ENCODE results near the gene OR5AU1. TPM values are rescaled to one million over a fixed set of nuclear protein-coding genes. Genes with fewer than 3 reads are reported as not detected.

OR5AU1 gene
- total RNA-seq (2021; fragmentation: NEBNext Ultra II Directional; extraction: Animal tissue kit (Norgen Biotek cat#: 25700)) = not detected
- long read RNA-seq = 0 reads

GRCh38 chr14:21155963-21156362, at the start of gene OR5AU1:
Gene OR5AU1 (minus strand): TSS chr14:21156063. CDS start chr14:21155872, 191 bp downstream.
- Mint-ChIP-seq H3K4me1 (ENCODE audit: low read depth) (no peaks in the 10 kb centered on the region), H3K27me3 (ENCODE audit: insufficient read depth) (peaks cover 15% of the 10 kb centered on the region), H3K36me3 (ENCODE audit: low read depth) (no peaks in the 10 kb centered on the region), H3K9me3 (no peaks in the 10 kb centered on the region), H3K4me3 (no peak within 1 kb of the TSS), H3K27ac (no peak within 1 kb of the TSS)
- TF ChIP-seq, protein P1, sequence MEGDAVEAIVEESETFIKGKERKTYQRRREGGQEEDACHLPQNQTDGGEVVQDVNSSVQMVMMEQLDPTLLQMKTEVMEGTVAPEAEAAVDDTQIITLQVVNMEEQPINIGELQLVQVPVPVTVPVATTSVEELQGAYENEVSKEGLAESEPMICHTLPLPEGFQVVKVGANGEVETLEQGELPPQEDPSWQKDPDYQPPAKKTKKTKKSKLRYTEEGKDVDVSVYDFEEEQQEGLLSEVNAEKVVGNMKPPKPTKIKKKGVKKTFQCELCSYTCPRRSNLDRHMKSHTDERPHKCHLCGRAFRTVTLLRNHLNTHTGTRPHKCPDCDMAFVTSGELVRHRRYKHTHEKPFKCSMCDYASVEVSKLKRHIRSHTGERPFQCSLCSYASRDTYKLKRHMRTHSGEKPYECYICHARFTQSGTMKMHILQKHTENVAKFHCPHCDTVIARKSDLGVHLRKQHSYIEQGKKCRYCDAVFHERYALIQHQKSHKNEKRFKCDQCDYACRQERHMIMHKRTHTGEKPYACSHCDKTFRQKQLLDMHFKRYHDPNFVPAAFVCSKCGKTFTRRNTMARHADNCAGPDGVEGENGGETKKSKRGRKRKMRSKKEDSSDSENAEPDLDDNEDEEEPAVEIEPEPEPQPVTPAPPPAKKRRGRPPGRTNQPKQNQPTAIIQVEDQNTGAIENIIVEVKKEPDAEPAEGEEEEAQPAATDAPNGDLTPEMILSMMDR (IDR thresholded peaks at IDR 0.05) = no peak
- DNase-seq = no peak

- TF ChIP-seq, protein P1 (IDR thresholded peaks at IDR 0.05) = no peak
- Mint-ChIP-seq H3K27me3 (ENCODE audit: insufficient read depth) (peaks cover 3% of the 10 kb centered on the region), H3K27ac (no peak overlapping the region), H3K36me3 (ENCODE audit: low read depth) (peaks cover 82% of the 10 kb centered on the region), H3K9me3 (no peaks in the 10 kb centered on the region), H3K4me3 (no peak overlapping the region), H3K4me1 (ENCODE audit: low read depth) (peaks cover 40% of the 10 kb centered on the region)
- no peak for DNase-seq
Measured at GRCh38 chr14:21205026-21205677, 49.3 kb upstream of the OR5AU1 start.

GRCh38 chr14:21204167-21205025, 48.5 kb upstream of the OR5AU1 start:
- H3K27me3 Mint-ChIP-seq (ENCODE audit: insufficient read depth) = peaks cover 3% of the 10 kb centered on the region
- H3K9me3 Mint-ChIP-seq = no peaks in the 10 kb centered on the region
- H3K36me3 Mint-ChIP-seq (ENCODE audit: low read depth) = peaks cover 75% of the 10 kb centered on the region
- DNase-seq = no peak
- peak overlapping the region; percentile 55 for H3K27ac Mint-ChIP-seq
- no peak overlapping the region for H3K4me3 Mint-ChIP-seq
- peaks cover 40% of the 10 kb centered on the region for H3K4me1 Mint-ChIP-seq (ENCODE audit: low read depth)
- TF ChIP-seq, protein P1 (IDR thresholded peaks at IDR 0.05) = no peak

DNA sequence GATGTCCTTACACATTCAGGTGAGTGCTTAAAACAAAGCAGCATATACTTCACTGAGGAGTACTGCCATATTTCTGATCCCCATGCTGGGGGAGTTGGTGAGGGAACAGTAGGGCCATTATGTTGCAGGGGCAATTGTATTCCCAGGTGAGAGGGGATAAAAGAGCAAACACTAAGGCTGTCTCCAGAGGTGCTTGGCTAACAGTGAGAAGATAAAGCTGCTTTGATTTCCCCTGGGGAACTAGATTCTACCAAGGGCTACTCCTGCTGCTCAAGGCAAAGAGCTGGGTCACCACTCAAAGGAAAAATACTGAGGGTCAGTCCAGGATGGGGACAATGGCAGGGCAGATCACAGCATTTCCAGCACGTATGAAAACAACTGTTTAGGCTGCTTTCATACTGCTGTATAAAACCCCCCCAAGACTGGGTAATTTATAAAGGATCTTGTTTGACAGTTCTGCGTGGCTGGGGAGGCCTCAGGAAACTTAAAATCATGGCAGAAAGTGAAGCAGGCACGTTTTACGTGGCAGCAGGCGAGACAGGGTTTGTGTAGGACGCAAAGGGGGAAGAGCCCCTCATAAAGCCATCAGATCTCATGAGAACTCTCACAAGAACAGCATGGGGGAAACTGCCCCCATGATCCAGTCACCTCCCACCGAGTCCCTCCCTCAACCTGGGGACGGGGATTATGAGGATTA, 47.8 kb upstream of the OR5AU1 start:
- peaks cover 70% of the 10 kb centered on the region for H3K36me3 Mint-ChIP-seq (ENCODE audit: low read depth)
- H3K27ac Mint-ChIP-seq = peak overlapping the region; percentile 55
- TF ChIP-seq, protein P1 (IDR thresholded peaks at IDR 0.05) = no peak
- H3K9me3 Mint-ChIP-seq = no peaks in the 10 kb centered on the region
- peaks cover 40% of the 10 kb centered on the region for H3K4me1 Mint-ChIP-seq (ENCODE audit: low read depth)
- peaks cover 3% of the 10 kb centered on the region for H3K27me3 Mint-ChIP-seq (ENCODE audit: insufficient read depth)
- no peak for DNase-seq
- no peak overlapping the region for H3K4me3 Mint-ChIP-seq

All from HFFc6 (cell line).